OCI-M2 (cell line): ENCODE measurements around the gene IRAK3.
A peak's percentile ranks its signal among the peaks of the same experiment; 100 is the strongest.
"Not testable (repeated sequence)": the region's sequence is repeated elsewhere in the genome, so short reads cannot be mapped to it uniquely, and the experiment has no call there.

Experiments
- DNase-seq: peaks from one replicate; lab custom pipeline; 2025; ENCODE audit not compliant: unreplicated experiment; lab: John Stamatoyannopoulos, UW

IRAK3 gene

DNA sequence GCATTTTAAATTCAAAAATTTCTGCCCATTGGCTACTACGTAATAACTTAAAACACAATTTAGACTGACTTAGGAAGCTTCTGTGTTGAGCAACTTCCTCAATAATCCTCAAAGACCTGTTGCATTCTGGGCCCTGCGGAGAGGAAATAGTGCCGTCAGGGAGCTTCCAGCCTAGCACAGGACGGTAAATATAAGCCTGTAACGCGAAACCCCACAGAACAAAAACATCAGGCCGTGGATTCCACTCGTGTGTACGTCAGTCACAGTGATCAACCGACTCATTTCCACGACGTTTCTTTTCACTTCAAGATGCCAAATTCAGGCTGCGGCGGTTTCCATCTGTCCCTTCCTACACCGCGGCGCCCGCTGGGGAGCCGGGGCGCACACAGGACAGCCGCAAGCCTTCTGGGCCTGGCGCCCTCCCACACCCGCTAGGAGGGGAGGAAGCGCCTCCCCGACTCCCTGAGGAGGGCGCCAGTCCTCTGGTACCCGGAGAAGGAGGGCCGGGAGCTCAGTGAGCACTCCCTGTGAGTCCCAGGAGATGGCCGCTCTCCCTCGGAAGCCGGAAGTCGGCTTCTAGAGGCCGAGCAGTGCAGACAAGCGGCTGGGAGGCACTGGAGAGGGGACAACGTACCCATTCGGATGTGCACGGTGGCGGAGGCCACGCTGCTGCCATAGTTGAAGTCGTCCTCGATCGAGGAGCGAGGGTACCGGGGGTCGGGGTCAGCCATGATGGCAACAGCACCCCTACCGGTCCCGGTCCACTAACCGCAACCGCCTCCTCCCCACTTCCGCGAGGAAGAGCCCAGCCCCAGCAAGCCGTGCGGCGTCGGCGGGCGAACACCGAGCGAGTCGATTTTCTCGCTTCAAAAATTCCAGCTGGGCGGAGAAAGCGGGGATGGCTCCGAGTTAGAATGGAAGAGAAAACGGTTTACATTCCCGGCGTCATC is 19.5 kb upstream of the IRAK3 start, which contains the start of gene TMBIM4:
Gene TMBIM4 (minus strand): TSS at position 776 of the 950 bp plus-strand sequence. CDS start 45 bp downstream, at position 731.
- peak; percentile 49 for DNase-seq

DNA sequence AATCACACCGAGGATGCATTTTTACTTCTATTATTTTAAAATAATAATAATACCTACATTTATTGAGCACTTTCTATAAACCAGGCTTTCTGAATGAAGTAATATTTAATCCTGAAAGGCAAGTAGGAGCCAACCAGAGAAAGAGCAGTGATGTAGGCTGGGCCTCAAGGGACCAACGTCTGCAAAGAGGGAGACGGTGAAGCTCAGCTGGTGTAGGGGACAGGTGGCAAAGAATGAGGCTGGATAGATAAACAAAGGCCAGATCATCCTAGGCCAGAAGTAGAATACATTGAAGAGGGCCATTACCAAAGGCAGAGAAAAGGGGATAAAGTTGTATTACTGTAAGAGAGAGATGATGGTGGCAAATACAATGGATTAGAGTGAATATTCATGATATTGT is 18.4 kb upstream of the IRAK3 start:
- DNase-seq: no peak

GRCh38 chr12:66174391-66175325 is 14.4 kb upstream of the IRAK3 start:
- not testable (repeated sequence) for DNase-seq

- no peak for DNase-seq
Observed at GRCh38 chr12:66176105-66176900, 12.7 kb upstream of the IRAK3 start.

DNA sequence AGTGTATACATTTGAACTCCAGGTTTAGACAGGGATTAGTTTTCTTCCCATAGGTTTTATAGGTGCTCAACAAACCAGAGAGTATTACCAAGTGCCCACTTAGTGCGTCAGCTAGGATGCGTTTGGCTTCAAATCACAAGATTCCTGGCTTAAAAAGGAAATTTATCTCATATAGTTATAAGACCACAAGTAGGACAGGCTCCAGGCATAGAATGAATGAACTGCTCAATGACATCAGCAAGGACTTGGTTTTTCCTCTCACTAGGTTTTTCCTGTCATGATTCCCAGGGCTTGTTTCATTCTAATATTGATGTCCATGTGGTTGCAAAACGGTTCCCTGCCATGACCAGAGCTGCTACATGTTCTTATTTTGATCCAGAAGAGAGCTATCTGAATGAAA is 6.1 kb upstream of the IRAK3 start:
- DNase-seq: no peak

DNA sequence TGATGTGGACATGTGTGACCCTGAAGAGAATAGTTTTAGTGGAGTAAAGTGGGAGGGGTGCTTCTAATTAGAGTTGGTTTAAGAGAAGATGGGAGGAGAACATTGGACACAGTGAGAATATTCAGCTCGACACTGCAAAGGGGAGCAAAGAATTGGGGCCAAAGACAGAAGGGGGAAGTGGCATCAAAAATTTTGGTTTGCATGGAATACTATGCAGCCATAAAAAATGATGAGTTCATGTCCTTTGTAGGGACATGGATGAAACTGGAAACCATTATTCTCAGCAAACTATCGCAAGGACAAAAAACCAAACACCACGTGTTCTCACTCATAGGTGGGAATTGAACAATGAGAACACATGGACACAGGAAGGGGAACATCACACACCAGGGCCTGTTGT is 4.2 kb upstream of the IRAK3 start:
- DNase-seq: not testable (repeated sequence)

- no peak for DNase-seq
Observed at GRCh38 chr12:66187036-66187435, 2.0 kb upstream of the IRAK3 start.

DNA sequence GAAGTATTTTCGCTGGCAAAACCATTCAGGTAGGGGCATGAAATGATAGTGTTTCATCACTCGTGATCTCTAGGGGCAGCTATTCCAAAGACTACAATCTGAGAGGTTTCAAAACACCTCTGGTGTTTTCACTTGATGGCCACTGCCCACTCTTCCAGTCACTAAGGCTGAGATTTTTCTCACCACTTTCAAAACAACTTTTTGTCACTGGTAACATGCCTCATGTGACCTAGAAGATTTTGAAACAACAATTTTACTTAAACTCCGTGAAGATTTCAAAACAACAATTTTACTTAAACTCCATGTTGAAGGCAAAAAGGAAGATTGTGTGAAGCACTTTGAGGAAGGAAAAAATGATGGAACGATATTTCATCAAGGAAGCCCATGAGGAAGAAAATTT is 1.2 kb upstream of the IRAK3 start:
- no peak for DNase-seq

DNA sequence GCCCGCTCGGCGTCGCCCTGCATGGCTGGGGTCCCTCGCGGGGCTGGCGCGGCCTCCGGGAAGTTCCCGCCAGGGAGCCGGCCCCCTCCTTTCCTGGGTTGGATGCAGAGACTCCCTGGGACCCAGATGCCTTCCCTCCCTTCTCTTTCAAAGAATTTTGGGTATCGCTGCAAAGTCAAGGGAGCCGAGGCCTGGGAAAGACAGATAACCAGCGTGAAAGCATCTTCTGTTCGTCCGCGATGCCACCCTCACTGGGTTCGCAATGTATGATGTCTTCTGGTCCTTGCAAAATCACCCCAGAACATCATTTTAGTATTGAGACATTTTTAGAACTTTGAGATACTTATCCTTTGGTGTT is 451 bp downstream of the IRAK3 start:
- DNase-seq: no peak

- DNase-seq: no peak
Observed at GRCh38 chr12:66189889-66190288, 875 bp downstream of the IRAK3 start.

DNA sequence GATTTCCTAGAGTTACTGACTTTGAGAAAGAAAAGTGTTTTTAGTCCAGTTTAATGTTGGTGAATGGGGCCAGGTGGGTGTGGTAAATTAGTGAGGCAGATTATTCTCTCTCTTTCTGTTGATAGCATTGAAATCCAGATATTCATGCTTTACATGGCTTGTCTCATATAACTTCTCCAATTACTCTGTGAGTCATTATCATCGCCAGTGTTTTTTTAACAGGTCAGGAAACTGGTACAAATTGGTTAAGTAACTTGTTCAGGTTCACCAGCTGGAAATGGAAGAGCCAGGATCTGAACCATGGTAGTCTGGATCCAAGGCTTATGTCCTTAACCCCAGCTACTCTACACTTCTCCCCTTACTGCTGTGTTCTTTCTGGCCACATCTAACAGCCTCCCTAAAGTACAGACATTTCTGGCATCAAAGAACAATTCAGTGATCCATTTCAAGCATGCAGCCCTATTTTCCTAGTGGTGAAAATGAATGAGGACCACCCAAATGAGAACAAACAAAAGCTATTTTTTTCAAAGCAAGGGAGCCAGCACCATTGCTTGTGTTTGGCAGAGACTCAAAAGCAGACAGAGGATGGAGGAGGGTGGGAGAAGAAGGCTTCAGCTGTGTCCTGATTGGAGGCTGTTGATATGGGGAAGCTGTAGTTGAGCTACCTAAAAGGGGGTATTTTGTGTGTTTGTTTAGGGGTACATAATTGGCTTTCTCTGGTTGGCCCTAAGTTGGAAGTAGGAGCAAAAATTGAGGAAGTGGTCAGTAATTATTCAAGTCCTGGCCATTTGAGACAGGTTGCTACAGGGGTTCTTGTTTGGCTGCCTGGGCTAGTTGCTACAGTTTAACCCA is 1.7 kb downstream of the IRAK3 start:
- no peak for DNase-seq

- DNase-seq: no peak
Observed at GRCh38 chr12:66191547-66192126, 2.6 kb downstream of the IRAK3 start.

DNA sequence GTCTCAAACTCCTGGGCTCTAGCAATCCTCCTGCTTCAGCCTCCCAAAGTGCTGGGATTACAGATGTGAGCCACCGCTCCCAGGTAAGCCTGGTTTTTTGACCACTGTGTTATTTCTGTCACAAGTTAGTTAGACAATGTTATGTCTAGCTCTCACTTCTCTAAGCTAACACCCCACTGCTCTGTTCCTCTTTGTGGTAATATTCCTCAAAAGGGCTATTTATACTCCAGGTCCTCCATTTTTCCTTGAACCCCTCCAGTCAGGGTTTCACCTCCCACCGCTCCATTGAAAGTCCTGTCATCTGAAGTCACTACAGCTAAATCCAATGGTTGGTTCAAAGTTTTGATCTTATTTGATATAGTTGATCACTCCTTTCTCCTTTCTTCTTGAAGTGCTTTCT is 5.1 kb downstream of the IRAK3 start:
- no peak for DNase-seq

GRCh38 chr12:66195242-66195641 is 6.2 kb downstream of the IRAK3 start:
- DNase-seq: no peak

DNA sequence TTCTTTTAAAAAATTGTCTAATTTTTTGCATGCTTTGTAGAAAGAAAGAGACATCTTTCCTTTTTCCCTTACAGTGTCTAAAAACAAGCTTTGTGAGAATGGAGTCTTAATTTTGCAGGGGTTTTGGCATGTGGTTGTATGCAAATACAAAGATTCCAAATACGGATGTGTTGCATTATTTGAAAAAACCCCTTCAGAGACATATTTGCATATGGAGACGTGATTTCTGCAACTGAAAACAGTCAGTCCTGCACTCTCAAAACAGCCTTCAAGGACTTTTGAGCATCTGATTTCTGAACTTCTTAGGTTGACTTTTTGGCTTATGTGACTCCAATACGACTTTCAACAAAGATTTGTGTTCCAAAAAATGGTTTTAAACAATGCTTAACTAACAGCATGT is 7.8 kb downstream of the IRAK3 start:
- DNase-seq: no peak

DNA sequence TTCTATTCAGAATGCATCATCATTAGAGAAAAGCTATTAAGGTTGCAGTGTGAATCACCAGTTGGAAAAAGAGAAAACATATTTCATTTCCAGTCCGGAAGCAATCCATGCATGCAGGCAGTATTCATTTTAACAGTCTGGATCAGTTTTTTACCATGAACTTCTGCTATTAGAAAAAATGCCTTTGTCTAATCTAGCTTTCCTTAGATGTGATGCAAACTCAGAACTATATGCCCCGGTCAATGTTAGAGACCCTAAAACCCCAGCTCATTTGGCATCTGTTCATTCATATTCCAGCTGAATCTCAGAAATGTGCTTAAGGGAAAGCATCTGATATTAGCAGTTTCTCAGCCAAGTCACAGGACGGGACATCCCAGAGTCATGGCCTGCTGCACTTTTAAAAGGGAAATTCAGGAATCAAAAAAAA is 8.5 kb downstream of the IRAK3 start:
- no peak for DNase-seq

DNA sequence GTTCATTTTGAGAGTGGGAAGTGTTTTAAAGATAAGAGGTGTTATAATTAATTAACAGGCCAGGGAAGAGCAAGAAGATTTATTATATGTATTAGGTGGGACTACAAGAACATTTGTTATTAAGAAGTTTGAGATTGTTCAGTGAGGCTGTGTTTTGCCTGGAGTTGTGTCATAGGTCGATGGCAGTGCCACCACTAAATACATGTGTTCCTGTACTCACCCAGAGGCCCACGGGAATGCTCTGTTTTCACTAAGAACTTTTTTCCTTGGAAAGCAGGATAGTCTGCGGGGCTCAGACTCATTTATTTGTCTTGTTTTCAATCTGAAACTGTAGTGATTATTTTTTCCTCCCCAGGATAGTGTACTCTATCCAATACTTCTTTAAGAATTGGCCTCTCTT is 10.1 kb downstream of the IRAK3 start:
- no peak for DNase-seq

- no peak for DNase-seq
Observed at GRCh38 chr12:66199831-66200509, 11.0 kb downstream of the IRAK3 start.

- DNase-seq: no peak
Observed at GRCh38 chr12:66203820-66204219, 14.8 kb downstream of the IRAK3 start.
